HepG2 (cell line): ENCODE results near the gene AAMP. TPM values are rescaled to one million over a fixed set of nuclear protein-coding genes. Genes with fewer than 3 reads are reported as not detected.
A peak's percentile ranks its signal among the peaks of the same experiment; 100 is the strongest.

Experiments used
- DNMT3B ChIP-seq: conservative IDR thresholded peaks from 2 replicates; pipeline ENCODE4 v1.6.1; 2016; ENCODE audit warnings: missing biosample characterization, control low read depth
- HHEX ChIP-seq: IDR thresholded peaks from 2 replicates; pipeline ENCODE4 v1.6.1; 2016; ENCODE audit warnings: control low read depth
- HMG20B ChIP-seq: conservative IDR thresholded peaks from 2 replicates; pipeline ENCODE4 v1.6.1; 2016; ENCODE audit warnings: missing genetic modification reagents, missing compliant biosample characterization
- KLF12 ChIP-seq: sonication (generic); formaldehyde crosslinking; IDR thresholded peaks from 2 replicates; pipeline ENCODE4 v1.4.0; 2020; ENCODE audit warnings: missing genetic modification reagents, borderline replicate concordance
- MAF1 ChIP-seq: sonication (generic); formaldehyde crosslinking; IDR thresholded peaks from 2 replicates; pipeline ENCODE4 v1.5.0; 2020; ENCODE audit warnings: missing genetic modification reagents, borderline replicate concordance
- NFATC3 ChIP-seq: sonication (generic); formaldehyde crosslinking; IDR thresholded peaks from 2 replicates; pipeline ENCODE4 v1.5.1; 2020; ENCODE audit warnings: mild to moderate bottlenecking, missing genetic modification reagents
- PLRG1 ChIP-seq: fragments of 450-650 bp; conservative IDR thresholded peaks from 2 replicates; pipeline ENCODE4 v1.6.1; 2016
- RBAK ChIP-seq: sonication (generic); formaldehyde crosslinking; IDR thresholded peaks from 2 replicates; pipeline ENCODE4 v1.5.1; 2020; ENCODE audit warnings: mild to moderate bottlenecking, missing genetic modification reagents
- RBFOX2 ChIP-seq: fragments of 200-400 bp; formaldehyde crosslinking; IDR thresholded peaks from 2 replicates; pipeline ENCODE4 v1.6.1; 2017; ENCODE audit warnings: low read depth, mild to moderate bottlenecking, low read length
- THAP7 ChIP-seq: sonication (generic); formaldehyde crosslinking; IDR thresholded peaks from 2 replicates; pipeline ENCODE4 v1.8.1; 2023; ENCODE audit warnings: mild to moderate bottlenecking, missing genetic modification reagents
- ZNF121 ChIP-seq: sonication (generic); formaldehyde crosslinking; IDR thresholded peaks from 2 replicates; pipeline ENCODE4 v1.5.0; 2020; ENCODE audit warnings: mild to moderate bottlenecking, missing genetic modification reagents
- ZNF543 ChIP-seq: sonication (generic); formaldehyde crosslinking; IDR thresholded peaks from 2 replicates; pipeline ENCODE4 v1.4.0; 2020; ENCODE audit warnings: mild to moderate bottlenecking, missing genetic modification reagents
- ZNF547 ChIP-seq: sonication (generic); formaldehyde crosslinking; IDR thresholded peaks from 2 replicates; pipeline ENCODE4 v1.5.1; 2020; ENCODE audit warnings: mild to moderate bottlenecking, missing genetic modification reagents
- polyA plus RNA-seq, 8 experiments: library from polyadenylated mRNA; depleted of rRNA in 3 of 8; stranded (reverse) in 7 of 8; unstranded in 1 of 8; fragments of >200 nt; fragmentation: Illumina TruSeq in 4 of 8; extraction: Trizol in 4 of 8; gene quantifications; 2 replicates each; pipeline versions ENCODE4 v1.2.1 to v1.2.3, GENCODE V29; 2011 to 2016; ENCODE audit warnings: low read depth in 4 of 8, missing spikeins in 1 of 8, mixed read lengths in 1 of 8; ENCODE audit not compliant: insufficient read depth in 1 of 8
- total RNA-seq, 5 experiments: library from RNA; depleted of rRNA; stranded (reverse); fragments of >200 nt; fragmentation: Illumina TruSeq; extraction: Trizol; gene quantifications; 2 replicates each; pipeline ENCODE4 v1.2.3, GENCODE V29; 2016; ENCODE audit warnings: low read depth in 1 of 5
- TF ChIP-seq, protein P1 (sequence below): sonication (generic); formaldehyde crosslinking; IDR thresholded peaks from 2 replicates; pipeline ENCODE4; 2020; ENCODE audit warnings: missing genetic modification reagents, mild to moderate bottlenecking, borderline replicate concordance
- TF ChIP-seq, protein P2 (sequence below): sonication (generic); formaldehyde crosslinking; IDR thresholded peaks from 2 replicates; pipeline ENCODE4 v1.4.0; 2020; ENCODE audit warnings: missing genetic modification reagents
- TF ChIP-seq, protein P3 (sequence below): sonication (generic); formaldehyde crosslinking; IDR thresholded peaks from 2 replicates; pipeline ENCODE4 v1.5.0; 2020; ENCODE audit warnings: missing genetic modification reagents, mild to moderate bottlenecking, borderline replicate concordance
- TF ChIP-seq, protein P4 (sequence below): IDR thresholded peaks from 2 replicates; pipeline ENCODE4 v1.6.1; 2016; ENCODE audit warnings: missing compliant biosample characterization, missing genetic modification reagents, borderline replicate concordance
- TF ChIP-seq, protein P5 (sequence below): sonication (generic); formaldehyde crosslinking; IDR thresholded peaks from 2 replicates; pipeline ENCODE4 v1.4.0; 2020; ENCODE audit warnings: missing genetic modification reagents, mild to moderate bottlenecking, borderline replicate concordance
- TF ChIP-seq, protein P6 (sequence below): sonication (generic); formaldehyde crosslinking; IDR thresholded peaks from 2 replicates; pipeline ENCODE4 v1.4.0; 2020; ENCODE audit warnings: missing genetic modification reagents, borderline replicate concordance

Gene AAMP
- total and polyA plus RNA-seq, 2 of the 13 experiments (the other 11 are each of a cell fraction or from before 2014, with no cell fraction given) = 110 to 186 TPM

DNA sequence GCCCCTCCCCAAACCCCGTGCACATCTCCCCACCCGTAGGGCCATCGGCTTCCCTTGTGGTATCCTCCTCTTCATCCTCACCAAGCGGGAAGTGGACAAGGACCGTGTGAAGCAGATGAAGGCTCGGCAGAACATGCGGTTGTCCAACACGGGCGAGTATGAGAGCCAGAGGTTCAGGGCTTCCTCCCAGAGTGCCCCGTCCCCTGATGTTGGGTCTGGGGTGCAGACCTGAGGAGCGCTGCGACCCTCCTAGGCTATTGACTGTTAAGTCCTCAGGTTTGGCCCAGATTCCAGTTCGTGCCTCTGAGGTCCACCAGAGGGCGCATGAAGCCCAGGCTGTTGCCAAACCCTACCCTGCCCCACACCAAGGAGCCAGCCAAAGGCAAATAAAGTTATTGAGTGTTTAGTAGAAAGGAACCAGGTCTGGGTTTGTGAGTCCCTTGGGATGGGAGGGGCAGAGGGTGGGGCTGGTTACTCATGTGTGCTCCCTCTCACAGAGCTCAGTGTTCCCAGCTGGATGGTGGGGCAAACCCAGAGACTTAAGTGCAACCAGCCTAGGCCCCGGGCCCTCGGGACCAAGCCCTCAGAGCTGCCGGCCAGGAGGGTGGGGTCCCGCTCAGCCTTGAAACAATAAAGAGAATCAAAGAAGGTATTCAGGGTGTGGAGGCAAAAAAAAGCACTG is 2.7 kb upstream of the AAMP start (continued):
- TF ChIP-seq, protein P1, sequence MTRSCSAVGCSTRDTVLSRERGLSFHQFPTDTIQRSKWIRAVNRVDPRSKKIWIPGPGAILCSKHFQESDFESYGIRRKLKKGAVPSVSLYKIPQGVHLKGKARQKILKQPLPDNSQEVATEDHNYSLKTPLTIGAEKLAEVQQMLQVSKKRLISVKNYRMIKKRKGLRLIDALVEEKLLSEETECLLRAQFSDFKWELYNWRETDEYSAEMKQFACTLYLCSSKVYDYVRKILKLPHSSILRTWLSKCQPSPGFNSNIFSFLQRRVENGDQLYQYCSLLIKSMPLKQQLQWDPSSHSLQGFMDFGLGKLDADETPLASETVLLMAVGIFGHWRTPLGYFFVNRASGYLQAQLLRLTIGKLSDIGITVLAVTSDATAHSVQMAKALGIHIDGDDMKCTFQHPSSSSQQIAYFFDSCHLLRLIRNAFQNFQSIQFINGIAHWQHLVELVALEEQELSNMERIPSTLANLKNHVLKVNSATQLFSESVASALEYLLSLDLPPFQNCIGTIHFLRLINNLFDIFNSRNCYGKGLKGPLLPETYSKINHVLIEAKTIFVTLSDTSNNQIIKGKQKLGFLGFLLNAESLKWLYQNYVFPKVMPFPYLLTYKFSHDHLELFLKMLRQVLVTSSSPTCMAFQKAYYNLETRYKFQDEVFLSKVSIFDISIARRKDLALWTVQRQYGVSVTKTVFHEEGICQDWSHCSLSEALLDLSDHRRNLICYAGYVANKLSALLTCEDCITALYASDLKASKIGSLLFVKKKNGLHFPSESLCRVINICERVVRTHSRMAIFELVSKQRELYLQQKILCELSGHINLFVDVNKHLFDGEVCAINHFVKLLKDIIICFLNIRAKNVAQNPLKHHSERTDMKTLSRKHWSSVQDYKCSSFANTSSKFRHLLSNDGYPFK (CRISPR knock-in tag) = peak; percentile 57; the same call in 1 of the 2 replicates
- TF ChIP-seq, protein P2, sequence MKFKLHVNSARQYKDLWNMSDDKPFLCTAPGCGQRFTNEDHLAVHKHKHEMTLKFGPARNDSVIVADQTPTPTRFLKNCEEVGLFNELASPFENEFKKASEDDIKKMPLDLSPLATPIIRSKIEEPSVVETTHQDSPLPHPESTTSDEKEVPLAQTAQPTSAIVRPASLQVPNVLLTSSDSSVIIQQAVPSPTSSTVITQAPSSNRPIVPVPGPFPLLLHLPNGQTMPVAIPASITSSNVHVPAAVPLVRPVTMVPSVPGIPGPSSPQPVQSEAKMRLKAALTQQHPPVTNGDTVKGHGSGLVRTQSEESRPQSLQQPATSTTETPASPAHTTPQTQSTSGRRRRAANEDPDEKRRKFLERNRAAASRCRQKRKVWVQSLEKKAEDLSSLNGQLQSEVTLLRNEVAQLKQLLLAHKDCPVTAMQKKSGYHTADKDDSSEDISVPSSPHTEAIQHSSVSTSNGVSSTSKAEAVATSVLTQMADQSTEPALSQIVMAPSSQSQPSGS = peak; percentile 46; the same call in 1 of the 2 replicates
- TF ChIP-seq, protein P3, sequence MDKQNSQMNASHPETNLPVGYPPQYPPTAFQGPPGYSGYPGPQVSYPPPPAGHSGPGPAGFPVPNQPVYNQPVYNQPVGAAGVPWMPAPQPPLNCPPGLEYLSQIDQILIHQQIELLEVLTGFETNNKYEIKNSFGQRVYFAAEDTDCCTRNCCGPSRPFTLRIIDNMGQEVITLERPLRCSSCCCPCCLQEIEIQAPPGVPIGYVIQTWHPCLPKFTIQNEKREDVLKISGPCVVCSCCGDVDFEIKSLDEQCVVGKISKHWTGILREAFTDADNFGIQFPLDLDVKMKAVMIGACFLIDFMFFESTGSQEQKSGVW (CRISPR knock-in tag) = no peak
- TF ChIP-seq RBAK (CRISPR knock-in tag) = no peak
- no peak for TF ChIP-seq MAF1 (CRISPR knock-in tag)
- TF ChIP-seq ZNF547 = no peak; the same call in 1 of the 2 replicates
- TF ChIP-seq, protein P4, sequence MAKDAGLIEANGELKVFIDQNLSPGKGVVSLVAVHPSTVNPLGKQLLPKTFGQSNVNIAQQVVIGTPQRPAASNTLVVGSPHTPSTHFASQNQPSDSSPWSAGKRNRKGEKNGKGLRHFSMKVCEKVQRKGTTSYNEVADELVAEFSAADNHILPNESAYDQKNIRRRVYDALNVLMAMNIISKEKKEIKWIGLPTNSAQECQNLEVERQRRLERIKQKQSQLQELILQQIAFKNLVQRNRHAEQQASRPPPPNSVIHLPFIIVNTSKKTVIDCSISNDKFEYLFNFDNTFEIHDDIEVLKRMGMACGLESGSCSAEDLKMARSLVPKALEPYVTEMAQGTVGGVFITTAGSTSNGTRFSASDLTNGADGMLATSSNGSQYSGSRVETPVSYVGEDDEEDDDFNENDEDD (CRISPR knock-in tag) = no peak
- TF ChIP-seq, protein P5, sequence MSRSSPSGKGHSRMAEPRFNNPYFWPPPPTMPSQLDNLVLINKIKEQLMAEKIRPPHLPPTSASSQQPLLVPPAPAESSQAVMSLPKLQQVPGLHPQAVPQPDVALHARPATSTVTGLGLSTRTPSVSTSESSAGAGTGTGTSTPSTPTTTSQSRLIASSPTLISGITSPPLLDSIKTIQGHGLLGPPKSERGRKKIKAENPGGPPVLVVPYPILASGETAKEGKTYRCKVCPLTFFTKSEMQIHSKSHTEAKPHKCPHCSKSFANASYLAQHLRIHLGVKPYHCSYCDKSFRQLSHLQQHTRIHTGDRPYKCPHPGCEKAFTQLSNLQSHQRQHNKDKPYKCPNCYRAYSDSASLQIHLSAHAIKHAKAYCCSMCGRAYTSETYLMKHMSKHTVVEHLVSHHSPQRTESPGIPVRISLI (CRISPR knock-in tag) = no peak; the same call in 1 of the 2 replicates
- TF ChIP-seq HHEX (CRISPR knock-in tag) = no peak
- TF ChIP-seq RBFOX2 = peak; percentile 39; the same call in 1 of the 2 replicates
- TF ChIP-seq DNMT3B (CRISPR knock-in tag) = no peak
- peak; percentile 82; the same call in 1 of the 2 replicates for TF ChIP-seq NFATC3
- TF ChIP-seq ZNF543 = no peak
- no peak for TF ChIP-seq ZNF121
- TF ChIP-seq, protein P6, sequence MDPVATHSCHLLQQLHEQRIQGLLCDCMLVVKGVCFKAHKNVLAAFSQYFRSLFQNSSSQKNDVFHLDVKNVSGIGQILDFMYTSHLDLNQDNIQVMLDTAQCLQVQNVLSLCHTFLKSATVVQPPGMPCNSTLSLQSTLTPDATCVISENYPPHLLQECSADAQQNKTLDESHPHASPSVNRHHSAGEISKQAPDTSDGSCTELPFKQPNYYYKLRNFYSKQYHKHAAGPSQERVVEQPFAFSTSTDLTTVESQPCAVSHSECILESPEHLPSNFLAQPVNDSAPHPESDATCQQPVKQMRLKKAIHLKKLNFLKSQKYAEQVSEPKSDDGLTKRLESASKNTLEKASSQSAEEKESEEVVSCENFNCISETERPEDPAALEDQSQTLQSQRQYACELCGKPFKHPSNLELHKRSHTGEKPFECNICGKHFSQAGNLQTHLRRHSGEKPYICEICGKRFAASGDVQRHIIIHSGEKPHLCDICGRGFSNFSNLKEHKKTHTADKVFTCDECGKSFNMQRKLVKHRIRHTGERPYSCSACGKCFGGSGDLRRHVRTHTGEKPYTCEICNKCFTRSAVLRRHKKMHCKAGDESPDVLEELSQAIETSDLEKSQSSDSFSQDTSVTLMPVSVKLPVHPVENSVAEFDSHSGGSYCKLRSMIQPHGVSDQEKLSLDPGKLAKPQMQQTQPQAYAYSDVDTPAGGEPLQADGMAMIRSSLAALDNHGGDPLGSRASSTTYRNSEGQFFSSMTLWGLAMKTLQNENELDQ (CRISPR knock-in tag) = no peak
- no peak for TF ChIP-seq THAP7 (CRISPR knock-in tag)
- no peak for TF ChIP-seq HMG20B (CRISPR knock-in tag)
- TF ChIP-seq PLRG1 = no peak
- no peak; the same call in 1 of the 2 replicates for TF ChIP-seq KLF12 (CRISPR knock-in tag)
